Posterior cingulate gyrus (tissue), 11 donors: ENCODE measurements around the gene PHLDA3.
A peak's percentile ranks its signal among the peaks of the same experiment; 100 is the strongest.

ENCODE experiments used
- DNase-seq, 10 donors: peaks; one replicate each; pipeline versions ENCODE4 v3.0.0 to v3.0.0-alpha.2; 2020 to 2021; ENCODE audit warnings: mixed read lengths in 3 of 10
- intact Hi-C: fragments of 100-400 bp; cut with DNase I; formaldehyde crosslinking; loops from one replicate; pipeline ENCODE4 v1.15.1; 2023

The PHLDA3 gene

DNA sequence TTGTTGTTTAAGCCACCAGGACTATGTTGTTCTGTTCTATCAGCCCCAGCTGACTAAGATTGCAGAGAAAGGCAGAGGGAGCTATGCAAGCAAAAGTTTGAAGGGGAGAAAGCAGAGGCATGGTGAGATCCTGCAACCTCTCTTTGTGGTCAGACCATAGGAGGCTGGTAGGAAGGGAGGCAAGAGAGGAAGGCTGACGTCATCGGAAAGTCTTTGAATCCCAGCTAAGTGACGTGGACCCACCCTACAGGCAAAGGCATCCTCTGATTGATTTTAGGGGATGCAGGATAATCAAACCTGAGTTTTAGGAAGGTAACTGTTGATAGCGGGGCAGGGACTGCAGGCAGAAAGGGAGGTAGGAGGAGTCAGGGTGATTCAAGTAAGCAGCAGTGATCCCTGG is 24.2 kb downstream of the PHLDA3 start:
- intact Hi-C loops = loop anchor here (5.0 kb wide), 1 partner anchor 38 kb away; no protein-coding TSS in a partner anchor
- peak in 1 of 10 donors; percentile 31 for DNase-seq

DNA sequence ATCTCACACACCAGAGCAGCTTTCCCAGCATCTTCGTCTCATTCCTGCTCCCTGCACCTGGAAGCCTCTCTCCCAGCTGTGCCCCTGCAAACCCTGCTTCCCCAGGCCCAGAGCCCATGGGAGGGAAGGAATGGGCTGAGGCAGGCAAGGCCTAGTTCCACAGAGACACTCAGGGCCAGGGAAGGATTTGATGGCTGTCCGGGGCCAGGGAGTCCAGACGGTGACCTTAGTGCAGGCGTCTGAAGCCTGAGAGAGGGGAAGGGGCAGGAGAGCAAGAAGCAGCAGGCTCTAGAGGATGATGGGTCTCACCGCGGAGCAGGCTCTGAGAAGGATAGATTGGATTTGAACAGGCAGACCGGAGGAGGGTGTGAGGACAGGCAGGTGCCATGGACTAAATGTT is 25.2 kb downstream of the PHLDA3 start:
- intact Hi-C loops = no loop called here
- DNase-seq = peak in 3 of 10 donors; percentile 32 to 76 (median 54)

DNA sequence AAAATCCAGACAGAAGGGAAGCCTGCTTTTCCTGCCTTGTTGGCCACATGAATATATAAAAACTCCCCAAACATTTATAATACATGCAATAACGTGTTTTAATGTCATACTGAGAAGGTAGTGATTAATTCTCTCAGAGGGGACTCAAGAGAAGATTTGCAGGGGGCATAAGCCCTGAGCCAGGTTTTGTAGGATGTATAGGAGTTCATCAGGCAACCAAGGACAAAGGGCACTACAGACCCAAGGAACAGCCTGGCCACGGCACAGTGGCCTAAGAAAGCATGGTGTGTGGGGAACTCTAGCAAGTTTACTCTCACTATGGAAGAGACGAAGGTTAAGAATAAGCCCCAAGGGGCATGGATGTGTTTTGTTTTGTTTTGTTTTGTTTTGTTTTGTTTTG is 32.0 kb downstream of the PHLDA3 start:
- no peak for DNase-seq
- intact Hi-C loops = no loop called here

DNA sequence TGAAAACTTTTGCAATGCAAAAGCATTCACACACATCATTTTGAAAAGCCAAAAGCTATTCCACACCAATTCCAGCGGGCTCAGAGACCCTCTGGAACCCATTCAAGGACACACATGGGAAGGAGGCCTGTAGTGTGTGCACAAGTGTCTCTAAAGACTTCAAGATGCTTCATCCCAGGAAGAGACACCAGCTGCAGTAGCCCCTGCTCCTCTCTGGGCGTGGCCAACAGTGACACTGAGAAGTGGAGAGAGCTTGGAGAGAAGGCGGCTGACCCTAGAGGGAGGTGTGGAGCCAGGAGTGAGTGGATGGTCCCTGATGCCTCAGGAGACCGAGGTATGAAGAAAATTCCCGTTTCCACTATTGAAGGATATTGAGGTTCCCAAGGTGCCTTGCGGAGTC is 32.6 kb downstream of the PHLDA3 start:
- peak in 1 of 10 donors; percentile 41 for DNase-seq
- intact Hi-C loops = no loop called here

DNA sequence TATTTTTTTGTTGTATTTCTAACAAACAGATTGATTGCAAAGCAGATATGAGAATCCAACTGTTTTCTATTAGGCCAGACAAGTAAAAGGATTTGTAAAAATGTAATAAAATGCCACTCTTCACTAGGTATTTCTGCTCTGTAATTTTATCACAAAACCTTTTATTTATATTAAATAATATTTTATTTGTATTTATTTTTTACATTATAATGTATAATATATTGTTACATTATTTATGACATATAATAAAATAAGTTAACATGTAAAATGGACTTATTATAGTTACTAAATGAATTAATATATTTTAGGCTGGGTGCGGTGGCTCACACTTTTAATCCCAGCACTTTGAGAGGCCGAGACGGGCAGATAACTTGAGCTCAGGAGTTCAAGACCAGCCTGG is 34.7 kb downstream of the PHLDA3 start:
- DNase-seq = no peak
- intact Hi-C loops = no loop called here

DNA sequence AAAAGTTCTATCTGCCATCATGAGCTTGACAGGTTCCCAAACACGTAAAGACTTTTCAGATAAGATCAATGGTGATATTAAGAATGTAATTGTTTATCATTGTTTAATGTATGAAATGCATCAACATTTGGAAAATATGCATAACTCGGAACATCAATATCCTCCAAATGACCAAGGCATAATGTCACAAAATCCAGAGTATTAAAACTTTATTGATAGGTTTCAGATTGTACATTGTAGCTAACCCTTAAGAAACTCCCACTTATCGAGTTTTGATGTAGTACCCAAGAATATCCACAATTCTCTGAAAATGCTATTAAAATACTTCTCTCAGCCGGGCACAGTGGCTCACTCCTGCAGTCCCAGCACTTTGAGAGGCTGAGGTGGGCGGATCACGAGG is 35.4 kb downstream of the PHLDA3 start:
- intact Hi-C loops = no loop called here
- peak in 1 of 10 donors; percentile 6 for DNase-seq

DNA sequence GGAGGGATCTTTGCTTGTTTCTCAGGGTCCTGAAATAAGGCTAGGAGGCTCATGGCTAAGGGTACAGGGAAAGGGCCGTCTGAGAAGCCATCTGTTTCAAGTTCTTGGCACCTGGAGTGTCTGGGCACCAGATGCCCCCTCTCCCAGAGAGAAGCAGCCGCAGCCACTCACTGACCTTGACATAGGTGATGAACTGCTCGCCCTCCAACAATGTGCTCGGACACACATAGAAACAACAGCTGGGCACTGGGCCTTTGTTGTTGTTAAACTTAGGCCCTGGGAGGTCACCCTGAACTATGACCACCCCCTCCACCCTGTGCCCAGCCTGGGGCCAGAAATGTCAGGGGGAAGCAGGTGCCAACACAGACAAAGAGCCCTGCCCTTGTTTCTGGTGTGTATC is 38.2 kb downstream of the PHLDA3 start:
- intact Hi-C loops = no loop called here
- peak in 2 of 10 donors; percentile 13 to 35 for DNase-seq

DNA sequence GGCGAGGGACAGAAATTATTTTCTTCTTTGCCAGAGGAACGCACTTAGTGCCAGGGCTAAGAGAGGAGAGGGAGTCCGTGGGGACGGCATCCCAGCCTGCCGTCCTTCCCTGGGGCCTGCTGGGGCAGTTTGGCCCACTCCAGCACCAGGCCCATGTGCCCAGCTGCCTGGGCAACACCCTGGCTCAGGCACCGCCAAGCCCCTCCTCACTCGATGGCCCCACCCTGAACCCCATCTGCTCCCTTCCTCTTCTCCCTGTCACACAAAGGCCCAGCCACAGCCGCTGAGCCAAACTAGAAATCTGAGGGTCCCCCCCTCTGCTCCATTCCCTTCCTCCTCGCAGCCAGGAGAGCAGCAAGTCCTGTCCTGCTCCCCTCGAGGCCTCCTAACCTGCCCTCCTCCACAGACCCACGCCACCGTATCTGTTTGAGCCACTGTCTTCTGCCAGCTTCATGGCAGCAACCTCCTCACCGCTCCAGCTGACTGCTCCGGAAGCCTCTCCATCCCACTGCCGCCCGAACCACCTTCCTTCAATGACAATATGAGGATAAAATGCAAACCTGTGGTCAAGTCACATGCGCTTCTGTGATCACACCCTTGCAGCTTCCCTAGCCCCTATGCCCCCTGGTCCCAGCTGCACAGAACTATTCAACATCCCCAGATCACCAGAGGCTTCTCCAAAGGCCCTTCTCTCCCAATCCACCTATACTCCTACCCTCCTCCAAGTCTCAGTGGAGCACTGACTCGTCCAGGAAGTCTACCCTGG is 39.1 kb downstream of the PHLDA3 start:
- DNase-seq = peak in 2 of 10 donors; percentile 24 to 52
- intact Hi-C loops = no loop called here

DNA sequence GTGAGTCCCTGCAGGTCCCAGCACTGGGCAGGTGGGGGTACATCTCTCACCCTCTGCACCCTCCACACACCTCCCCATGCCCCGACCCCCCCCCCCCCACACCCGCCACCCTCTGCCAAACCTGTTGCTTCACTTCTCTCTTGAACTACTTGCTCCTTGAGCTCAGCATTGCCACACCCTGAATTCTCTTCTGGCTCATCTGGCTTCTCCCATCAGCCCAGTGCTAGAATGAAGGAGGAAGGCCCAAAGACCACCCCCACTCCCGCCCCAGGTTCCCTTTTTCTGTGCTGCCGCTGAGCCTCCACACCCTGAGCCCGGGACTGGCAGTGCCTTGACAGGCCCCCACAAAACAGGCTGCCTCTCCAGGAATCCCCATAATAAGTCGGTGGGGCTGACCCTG is 41.0 kb downstream of the PHLDA3 start:
- intact Hi-C loops = no loop called here

DNA sequence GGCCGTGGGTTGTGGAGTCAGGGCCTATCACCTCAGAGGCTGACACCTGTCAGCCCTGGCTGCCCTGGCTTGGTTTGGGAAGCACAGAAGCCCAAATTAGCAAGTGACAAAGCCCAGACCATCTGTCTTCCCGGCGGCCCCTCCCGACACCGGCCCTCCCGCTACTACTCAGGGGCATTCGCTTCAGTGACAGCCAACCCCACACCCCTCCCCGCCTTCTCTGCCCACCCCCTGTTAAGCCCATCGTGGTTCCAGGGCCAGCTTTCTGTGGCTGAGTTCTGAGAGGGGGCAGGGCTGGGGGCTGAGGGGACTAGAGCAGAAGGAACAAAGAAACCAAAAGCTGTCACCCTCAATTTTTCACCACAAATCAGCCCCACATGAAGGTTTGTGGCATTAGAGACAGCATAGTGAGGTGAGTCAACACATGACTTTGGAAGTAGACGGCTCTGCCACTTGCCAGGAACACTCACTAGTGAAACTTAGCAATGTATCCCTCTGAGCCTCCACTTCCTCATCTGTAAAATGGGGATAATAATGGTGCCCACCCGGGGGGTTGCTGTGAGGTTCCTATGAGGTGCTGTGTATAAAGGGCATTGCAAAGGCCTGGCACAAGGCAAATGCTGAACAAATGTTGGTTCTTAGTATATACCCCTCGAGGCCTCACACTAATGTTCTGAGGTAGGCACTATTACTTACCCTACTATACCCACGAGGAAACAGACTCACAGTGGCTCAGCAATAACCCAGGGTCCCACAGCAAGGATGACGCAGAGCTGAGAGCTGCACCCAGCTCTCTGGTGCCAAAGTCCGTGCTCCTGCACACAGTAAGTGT is 42.3 kb downstream of the PHLDA3 start:
- intact Hi-C loops = no loop called here
- DNase-seq = peak in 1 of 10 donors; percentile 29

More for the DNA sequence above, 41.0 kb downstream of the PHLDA3 start:
- DNase-seq = peak in 2 of 10 donors; percentile 9 to 49

DNA sequence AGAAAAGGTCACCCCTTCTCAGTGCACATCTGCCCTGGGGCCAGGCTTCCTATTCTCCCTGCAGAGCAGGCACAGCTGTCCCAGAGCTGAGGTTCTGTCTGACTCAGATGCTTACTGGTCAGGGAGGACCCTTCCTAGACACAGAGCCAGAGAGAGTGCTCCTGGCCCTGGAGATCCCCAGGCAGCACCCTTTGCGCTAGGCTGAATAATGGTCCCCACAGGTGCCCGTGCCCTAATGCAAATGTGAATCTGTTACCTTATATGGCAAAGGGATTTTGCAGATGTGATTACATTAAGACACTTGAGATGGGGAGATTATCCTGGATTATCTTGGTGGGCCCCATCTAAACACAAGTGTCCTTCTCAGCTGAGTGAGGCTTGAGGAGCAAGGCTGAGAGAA is 44.8 kb downstream of the PHLDA3 start:
- intact Hi-C loops = no loop called here
- DNase-seq = no peak

DNA sequence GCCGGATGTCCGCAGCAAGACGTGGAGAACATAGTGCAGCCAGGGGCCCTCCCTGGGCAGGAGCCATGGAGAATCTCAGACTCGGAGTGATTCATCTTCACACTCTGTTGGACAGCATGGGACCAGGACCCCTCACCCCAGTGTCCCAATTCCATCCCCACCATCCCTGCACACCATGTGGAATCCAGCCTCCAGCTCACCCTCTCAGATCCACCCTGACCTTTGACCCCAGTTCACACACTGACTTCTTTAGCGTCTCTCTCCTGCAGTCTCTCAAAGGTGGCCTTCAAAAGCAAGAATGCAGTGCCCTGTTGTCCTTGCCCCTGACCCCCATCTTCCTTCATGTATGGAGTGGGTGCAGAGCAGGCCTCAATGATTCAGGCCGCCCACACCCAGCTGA is 45.3 kb downstream of the PHLDA3 start:
- intact Hi-C loops = no loop called here
- no peak for DNase-seq

DNA sequence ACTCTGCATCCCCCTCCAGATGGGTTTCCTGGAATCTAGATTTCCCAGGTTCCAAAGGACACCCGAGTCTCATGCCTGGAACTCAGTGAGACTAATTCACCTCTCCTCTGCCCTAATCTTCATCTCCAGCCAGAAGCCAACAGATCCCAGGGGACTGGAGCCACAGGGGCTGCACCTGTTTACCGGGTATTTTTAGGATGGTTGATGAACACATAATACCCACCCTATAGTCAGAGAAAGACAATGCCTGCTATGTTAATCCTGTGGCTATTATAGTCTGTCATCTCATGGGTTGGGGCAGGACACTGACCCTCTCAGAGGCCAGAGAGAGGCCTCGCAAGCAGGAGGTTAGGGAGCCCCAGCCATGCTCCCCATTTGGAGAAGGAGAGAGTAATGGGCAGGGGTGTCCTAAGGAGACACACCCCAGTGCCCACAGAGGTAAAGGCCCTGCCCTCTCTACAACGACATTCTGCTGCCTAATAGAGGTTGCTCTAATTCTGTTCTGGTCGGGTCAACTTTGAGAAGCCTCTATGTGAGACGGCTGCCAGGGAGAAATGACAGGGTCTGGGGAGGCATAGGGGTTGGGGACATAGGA is 46.5 kb downstream of the PHLDA3 start:
- intact Hi-C loops = no loop called here
- DNase-seq = no peak

DNA sequence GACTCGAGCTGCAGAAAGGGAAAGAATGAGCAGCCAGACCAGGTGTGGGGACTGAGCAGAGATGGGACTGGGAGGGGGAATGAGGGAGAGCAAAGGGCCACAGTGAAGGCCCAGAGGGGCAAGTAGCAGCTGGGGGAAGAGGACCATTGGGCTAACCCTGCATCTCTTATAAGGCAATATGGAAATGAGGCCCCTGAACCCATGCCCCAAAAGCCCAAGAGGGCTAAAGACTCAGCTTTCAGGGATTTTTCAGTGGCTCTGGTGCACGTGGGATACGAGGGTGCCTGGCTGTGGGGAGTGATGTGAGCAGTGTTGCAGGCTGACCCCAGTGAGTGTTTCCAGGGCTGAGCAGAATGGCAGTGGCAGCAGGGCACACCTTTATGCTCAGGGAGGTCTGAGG is 47.0 kb downstream of the PHLDA3 start:
- intact Hi-C loops = no loop called here
- no peak for DNase-seq

DNA sequence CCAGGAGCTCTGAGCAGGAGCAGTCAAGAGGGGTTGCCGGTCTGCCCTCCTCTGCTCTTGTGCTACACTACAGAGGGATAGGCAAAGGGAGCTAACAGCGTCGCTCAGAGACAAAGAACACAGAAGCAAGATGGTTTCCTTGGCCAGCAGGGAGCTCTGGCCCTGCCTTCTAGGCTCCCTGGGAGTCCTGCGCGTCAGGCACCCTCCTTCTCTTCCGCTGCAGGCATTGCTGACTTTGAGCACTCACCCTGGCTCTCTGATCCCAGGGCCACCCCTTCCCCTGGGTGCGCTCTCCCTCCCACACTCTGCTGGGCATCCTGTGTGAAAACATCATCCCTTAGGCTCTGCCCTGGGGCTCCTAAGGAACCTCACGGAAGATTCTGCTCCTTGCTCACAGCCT is 47.9 kb downstream of the PHLDA3 start:
- intact Hi-C loops = no loop called here
- no peak for DNase-seq

DNA sequence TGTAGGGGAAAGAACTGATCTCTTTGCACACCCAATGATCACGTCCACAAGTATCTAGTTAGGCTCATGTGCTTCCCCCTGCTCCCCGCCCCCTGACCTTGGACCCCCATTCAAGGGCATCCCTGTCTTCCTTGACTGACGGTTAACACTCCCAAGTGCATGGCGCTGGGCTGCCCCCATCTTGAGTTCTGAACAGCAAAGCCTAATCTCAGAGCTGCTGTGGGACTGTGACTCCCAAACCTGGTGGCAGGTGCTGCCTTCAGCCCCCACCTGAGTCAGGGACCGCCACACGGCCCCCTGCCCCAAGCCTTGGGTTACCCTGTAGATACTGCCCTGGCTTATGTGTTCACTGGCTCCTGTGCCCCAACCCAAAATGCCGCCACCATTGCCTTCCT is 48.4 kb downstream of the PHLDA3 start:
- intact Hi-C loops = no loop called here

DNA sequence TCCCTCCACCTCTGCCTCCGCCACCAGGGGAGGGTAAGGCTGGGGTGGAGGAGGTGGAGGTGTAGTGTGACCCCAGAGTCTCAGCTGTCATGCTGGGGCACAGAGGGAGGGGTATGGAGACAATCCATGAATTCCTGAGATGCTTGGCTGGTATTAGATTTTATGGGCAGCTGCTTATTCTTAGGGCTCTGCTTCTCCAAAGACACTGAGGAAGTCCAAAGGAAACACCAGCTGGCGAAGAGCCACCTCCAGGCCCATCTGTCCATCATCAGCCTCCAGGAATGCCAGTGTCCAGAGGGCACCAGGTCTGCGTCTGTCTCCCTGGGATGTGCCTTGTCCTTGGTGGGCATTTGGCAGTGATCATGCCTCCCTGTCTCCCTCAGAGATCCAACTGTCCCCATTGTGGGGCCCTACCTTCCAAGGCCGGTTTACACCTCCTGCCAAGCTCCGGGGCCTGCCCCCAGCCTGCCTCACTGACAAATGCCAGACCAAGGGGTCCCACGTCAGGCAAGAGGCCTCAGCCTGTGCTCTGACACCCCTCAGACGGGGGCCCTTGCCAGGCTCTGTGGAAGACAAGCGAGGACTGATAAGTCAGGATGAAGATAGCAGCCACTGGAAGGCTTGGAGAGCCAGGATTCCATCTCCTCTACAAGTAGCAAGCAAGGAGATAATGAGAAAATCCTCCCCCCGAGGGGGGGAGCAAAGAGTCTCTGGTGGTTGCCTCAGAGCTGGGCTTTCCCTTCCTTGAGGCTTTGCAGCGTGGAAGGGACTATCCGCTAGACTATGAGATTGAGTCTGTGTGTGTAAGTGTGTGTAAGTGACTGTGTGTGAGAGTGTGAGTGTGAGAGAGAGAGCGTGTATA is 49.0 kb downstream of the PHLDA3 start:
- no peak for DNase-seq

More for the DNA sequence above, 48.4 kb downstream of the PHLDA3 start:
- no peak for DNase-seq

DNA sequence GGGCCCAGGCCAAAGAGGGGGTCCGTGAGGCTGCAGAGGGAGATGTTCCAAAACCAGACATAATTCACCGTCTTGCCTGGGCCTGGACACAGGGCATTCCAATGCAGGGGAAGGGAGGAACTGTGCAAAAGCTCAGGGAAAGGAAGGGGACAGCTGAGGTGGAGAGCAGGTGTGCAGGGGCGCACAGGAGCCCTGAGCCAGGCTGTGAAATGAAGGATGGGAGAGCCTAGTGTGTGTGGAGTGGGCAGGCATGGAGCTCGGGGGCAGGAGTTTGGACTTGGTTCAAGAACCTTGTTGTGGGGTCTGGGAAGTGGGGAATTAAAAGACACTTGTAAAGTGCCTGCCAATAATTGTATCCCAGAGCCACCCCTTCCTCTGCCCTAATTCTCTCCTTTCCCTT is 49.7 kb downstream of the PHLDA3 start:
- intact Hi-C loops = no loop called here
- DNase-seq = peak in 1 of 10 donors; percentile 55

More for the DNA sequence above, 49.0 kb downstream of the PHLDA3 start:
- intact Hi-C loops = no loop called here

DNA sequence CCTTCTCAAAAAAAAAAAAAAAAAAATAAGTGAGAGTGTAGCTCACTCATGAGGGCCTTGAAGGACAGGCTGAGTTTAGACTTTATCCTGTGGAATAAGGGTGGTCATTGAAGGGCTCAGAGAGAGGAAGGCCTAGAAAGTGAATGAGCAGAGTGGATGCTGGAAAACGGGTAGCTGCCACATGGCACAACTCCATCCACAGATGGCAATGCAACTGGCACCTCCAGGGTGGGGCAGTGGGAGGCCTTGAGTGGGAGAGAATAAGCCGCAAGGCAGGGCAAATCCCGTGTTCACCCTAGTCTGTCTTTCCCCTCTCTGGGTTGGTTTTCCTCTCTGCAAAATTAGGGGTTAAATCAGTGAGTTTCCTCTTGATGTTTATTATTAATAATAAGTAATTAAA is 50.5 kb downstream of the PHLDA3 start:
- peak in 1 of 10 donors; percentile 31 for DNase-seq
- intact Hi-C loops = no loop called here
